ENCODE measurements around the gene G3BP2.

DNA sequence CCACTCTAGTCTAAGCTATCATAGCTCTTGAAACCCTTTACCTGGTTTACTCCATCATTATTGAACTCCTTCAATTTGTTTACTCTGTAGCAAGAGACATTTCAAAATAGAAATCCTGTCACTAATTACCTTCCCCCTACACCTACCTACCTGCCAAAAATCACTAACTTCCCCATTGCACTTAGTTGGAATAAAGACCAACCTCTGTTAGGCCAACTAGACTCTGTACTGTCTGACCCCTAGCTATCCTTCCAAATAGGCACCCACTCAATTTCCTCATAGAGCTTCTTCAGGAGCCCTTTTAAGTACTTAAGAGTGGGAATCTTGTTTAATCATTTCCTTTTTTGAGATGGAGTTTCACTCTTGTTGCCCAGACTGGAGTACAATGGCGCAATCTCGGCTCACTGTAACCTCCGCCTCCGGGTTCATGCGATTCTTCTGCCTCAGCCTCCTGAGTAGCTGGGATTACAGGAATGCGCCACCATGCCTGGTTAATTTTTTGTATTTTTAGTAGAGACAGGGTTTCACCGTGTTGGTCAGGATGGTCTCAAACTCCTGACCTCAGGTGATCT, 34.0 kb downstream of the G3BP2 start:
- no peak for TF ChIP-seq EZH2 (IDR thresholded peaks at IDR 0.05; ENCODE audit: insufficient read depth, poor library complexity, severe bottlenecking)
- no peak for TF ChIP-seq EZH2phosphoT487 (IDR thresholded peaks at IDR 0.05; ENCODE audit: insufficient read depth, low read depth)

Data from GM23248 (cell line).